Measurements from ENCODE around the gene CLSTN2. TPM values are rescaled to one million over a fixed set of nuclear protein-coding genes. Genes with fewer than 3 reads are reported as not detected.

The CLSTN2 gene
- total RNA-seq, 1 experiment from 2014 or later: 0.02 TPM

- TF ChIP-seq CTCF (IDR thresholded peaks at IDR 0.05 in 2 of 3, conservative IDR thresholded peaks at IDR 0.05 in 1 of 3; ENCODE audit: borderline replicate concordance in 1 of 3, insufficient read depth in 1 of 3, low read depth in 2 of 3, low read length in 2 of 3) (no peak), ZFX (IDR thresholded peaks at IDR 0.05) (no peak)
Measured at GRCh38 chr3:140388202-140388922, 453.4 kb downstream of the CLSTN2 start (continued).

GRCh38 chr3:140391061-140391460 lies 456.1 kb downstream of the CLSTN2 start:
- Histone ChIP-seq H3K4me3 (replicated peaks in 1 of 2; ENCODE audit: low read depth in 1 of 2, low read length in 2 of 2) (no peak overlapping the region), H3K9me2 (ENCODE audit: insufficient read depth) (no peaks in the 10 kb centered on the region), H3K36me3 (ENCODE audit: control insufficient read depth in 1 of 2, insufficient read depth in 2 of 2, low read length in 2 of 2) (no peaks in the 10 kb centered on the region), H3K4me2 (ENCODE audit: low read length) (no peak overlapping the region), H3K9me3 (ENCODE audit: control insufficient read depth in 1 of 2, insufficient read depth in 1 of 2, low read depth in 1 of 2, low read length in 2 of 2) (no peaks in the 10 kb centered on the region), H2AFZ (ENCODE audit: low read depth, low read length, poor library complexity, severe bottlenecking) (no peak overlapping the region), H3K79me2 (ENCODE audit: insufficient read depth, low read length) (no peaks in the 10 kb centered on the region), H3K27ac (ENCODE audit: low read depth, low read length) (no peak overlapping the region), H3K4me1 (ENCODE audit: control insufficient read depth in 1 of 2, insufficient read depth in 2 of 2, low read length in 2 of 2) (no peaks in the 10 kb centered on the region), H4K20me1 (ENCODE audit: insufficient read depth) (no peaks in the 10 kb centered on the region), H3K27me3 (ENCODE audit: insufficient read depth, low read length) (no peaks in the 10 kb centered on the region), H3K9ac (ENCODE audit: low read length) (no peak overlapping the region)
- CTCF ChIA-PET: no interaction called here
- intact Hi-C loops (cut with micrococcal nuclease): no loop called here
- TF ChIP-seq JUND (IDR thresholded peaks at IDR 0.05): no peak
- no peak for TF ChIP-seq SP1 (IDR thresholded peaks at IDR 0.05; ENCODE audit: low read depth)
- no peak for TF ChIP-seq EGR1 (IDR thresholded peaks at IDR 0.05; ENCODE audit: low read depth)
- no peak for TF ChIP-seq EZH2phosphoT487 (IDR thresholded peaks at IDR 0.05; ENCODE audit: borderline replicate concordance)
- BruUV-seq (replicated peaks): no TSS peak
- POLR2A ChIA-PET: no interaction called here
- no peak for DNase-seq (ENCODE audit: low read depth, low spot score)
- no peak for ATAC-seq
- RAD21 ChIA-PET (ENCODE audit: low non-redundant PET in 1 of 2, low total read pairs in 2 of 2, uncharacterized antibody in 2 of 2, unreplicated experiment in 2 of 2): no interaction called here

Data from HCT116 (cell line).